DOHH2 (cell line): ENCODE data around the gene E2F2.

Experiments used
- H3F3A ChIP-seq: fragments of 200-600 bp; sonication (generic), shearing (Covaris generic); 2 replicates; pipeline ENCODE4 v1.6.0; 2016; ENCODE audit warnings: antibody characterized with exemption, mild to moderate bottlenecking; ENCODE audit not compliant: control insufficient read depth, insufficient read depth
- H3K27ac ChIP-seq: fragments of 200-600 bp; sonication (generic); 2 replicates; pipeline ENCODE4 v1.5.1; 2014; ENCODE audit warnings: low read depth, mild to moderate bottlenecking, low read length, moderate library complexity
- H3K27me3 ChIP-seq: fragments of 200-600 bp; sonication (generic); 2 replicates; pipeline ENCODE4 v1.6.1; 2014; ENCODE audit warnings: mild to moderate bottlenecking, low read length, mixed read lengths; ENCODE audit not compliant: control insufficient read depth
- H3K36me3 ChIP-seq: fragments of 200-600 bp; sonication (generic); 2 replicates; pipeline ENCODE4 v1.6.1; 2014; ENCODE audit warnings: mild to moderate bottlenecking, low read length, moderate library complexity, mixed read lengths; ENCODE audit not compliant: control insufficient read depth
- H3K4me1 ChIP-seq: fragments of 200-600 bp; sonication (generic); 2 replicates; pipeline ENCODE4 v1.6.1; 2014; ENCODE audit warnings: mild to moderate bottlenecking, low read length, mixed read lengths; ENCODE audit not compliant: control insufficient read depth
- H3K4me2 ChIP-seq: fragments of 200-600 bp; sonication (generic); 2 replicates; pipeline ENCODE4 v1.6.0; 2014; ENCODE audit warnings: mild to moderate bottlenecking, low read length, moderate library complexity
- H3K4me3 ChIP-seq: fragments of 200-600 bp; sonication (generic); 2 replicates; pipeline ENCODE4 v1.5.1; 2014; ENCODE audit warnings: mild to moderate bottlenecking, low read length, mixed read lengths
- H3K79me2 ChIP-seq: fragments of 200-600 bp; sonication (generic); 2 replicates; pipeline ENCODE4 v1.6.1; 2014; ENCODE audit warnings: mild to moderate bottlenecking, low read length, mixed read lengths; ENCODE audit not compliant: control insufficient read depth
- H3K9me2 ChIP-seq: fragments of 200-600 bp; sonication (generic); replicated peaks from 2 replicates; pipeline ENCODE4 v1.6.1; 2014; ENCODE audit warnings: mild to moderate bottlenecking, low read length, mixed read lengths; ENCODE audit not compliant: control insufficient read depth
- H3K9me3 ChIP-seq: fragments of 200-600 bp; sonication (generic); 2 replicates; pipeline ENCODE4 v1.6.1; 2014; ENCODE audit warnings: antibody characterized with exemption, low read length, mixed read lengths; ENCODE audit not compliant: control insufficient read depth, insufficient read depth
- H4K20me1 ChIP-seq: fragments of 200-600 bp; sonication (generic); 2 replicates; pipeline ENCODE4 v1.6.0; 2014; ENCODE audit warnings: low read depth, mild to moderate bottlenecking, antibody characterized with exemption, low read length, moderate library complexity; ENCODE audit not compliant: control insufficient read depth, insufficient read depth
- EZH2phosphoT487 ChIP-seq: fragments of 200-600 bp; sonication (generic); IDR thresholded peaks from 2 replicates; pipeline ENCODE4 v1.6.1; 2017; ENCODE audit warnings: borderline replicate concordance, mild to moderate bottlenecking, antibody characterized with exemption, low read length, moderate library complexity, mixed read lengths
- TF ChIP-seq, protein P1 (sequence below): fragments of 200-600 bp; sonication (generic); IDR thresholded peaks from one replicate; pipeline ENCODE4 v1.5.1; 2014; ENCODE audit warnings: antibody characterized with exemption, mild to moderate bottlenecking, low read depth, low read length; ENCODE audit not compliant: poor library complexity, severe bottlenecking

Gene E2F2

GRCh38 chr1:23502951-23503350 is 28.1 kb downstream of the E2F2 start:
- Histone ChIP-seq H3K36me3 (peaks cover 24% of the 10 kb centered on the region), H3K4me1 (peaks cover 12% of the 10 kb centered on the region), H3K9me2 (no peaks in the 10 kb centered on the region), H3K27ac (no peak overlapping the region), H3K4me2 (no peak overlapping the region), H3K4me3 (no peak overlapping the region), H3K79me2 (no peaks in the 10 kb centered on the region), H3K9me3 (no peaks in the 10 kb centered on the region), H3K27me3 (no peaks in the 10 kb centered on the region), H4K20me1 (no peaks in the 10 kb centered on the region), H3F3A (peaks cover 37% of the 10 kb centered on the region)
- TF ChIP-seq, protein P1, sequence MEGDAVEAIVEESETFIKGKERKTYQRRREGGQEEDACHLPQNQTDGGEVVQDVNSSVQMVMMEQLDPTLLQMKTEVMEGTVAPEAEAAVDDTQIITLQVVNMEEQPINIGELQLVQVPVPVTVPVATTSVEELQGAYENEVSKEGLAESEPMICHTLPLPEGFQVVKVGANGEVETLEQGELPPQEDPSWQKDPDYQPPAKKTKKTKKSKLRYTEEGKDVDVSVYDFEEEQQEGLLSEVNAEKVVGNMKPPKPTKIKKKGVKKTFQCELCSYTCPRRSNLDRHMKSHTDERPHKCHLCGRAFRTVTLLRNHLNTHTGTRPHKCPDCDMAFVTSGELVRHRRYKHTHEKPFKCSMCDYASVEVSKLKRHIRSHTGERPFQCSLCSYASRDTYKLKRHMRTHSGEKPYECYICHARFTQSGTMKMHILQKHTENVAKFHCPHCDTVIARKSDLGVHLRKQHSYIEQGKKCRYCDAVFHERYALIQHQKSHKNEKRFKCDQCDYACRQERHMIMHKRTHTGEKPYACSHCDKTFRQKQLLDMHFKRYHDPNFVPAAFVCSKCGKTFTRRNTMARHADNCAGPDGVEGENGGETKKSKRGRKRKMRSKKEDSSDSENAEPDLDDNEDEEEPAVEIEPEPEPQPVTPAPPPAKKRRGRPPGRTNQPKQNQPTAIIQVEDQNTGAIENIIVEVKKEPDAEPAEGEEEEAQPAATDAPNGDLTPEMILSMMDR, result no peak
- no peak for TF ChIP-seq EZH2phosphoT487

- Histone ChIP-seq H3K27me3 (no peaks in the 10 kb centered on the region), H3K9me2 (no peaks in the 10 kb centered on the region), H3K27ac (no peak overlapping the region), H3F3A (peaks cover 14% of the 10 kb centered on the region), H3K4me2 (no peak overlapping the region), H3K79me2 (no peaks in the 10 kb centered on the region), H4K20me1 (no peaks in the 10 kb centered on the region), H3K36me3 (no peaks in the 10 kb centered on the region), H3K9me3 (no peaks in the 10 kb centered on the region), H3K4me1 (peaks cover 26% of the 10 kb centered on the region), H3K4me3 (no peak overlapping the region)
- no peak for TF ChIP-seq EZH2phosphoT487
- TF ChIP-seq, protein P1, result no peak
These were observed 30.6 kb downstream of the E2F2 start for GRCh38 chr1:23500466-23500865.

- H3K27me3 ChIP-seq, result no peaks in the 10 kb centered on the region
- no peak overlapping the region for H3K27ac ChIP-seq
- H3K4me2 ChIP-seq, result no peak overlapping the region
These were observed 33.1 kb downstream of the E2F2 start for GRCh38 chr1:23497777-23498439.

More at GRCh38 chr1:23497777-23498439, 33.1 kb downstream of the E2F2 start:
- no peaks in the 10 kb centered on the region for H3K36me3 ChIP-seq
- no peaks in the 10 kb centered on the region for H4K20me1 ChIP-seq
- no peaks in the 10 kb centered on the region for H3K79me2 ChIP-seq
- peaks cover 26% of the 10 kb centered on the region for H3K4me1 ChIP-seq
- no peaks in the 10 kb centered on the region for H3K9me2 ChIP-seq
- peaks cover 9% of the 10 kb centered on the region; the same call in 1 of the 2 replicates for H3F3A ChIP-seq
- no peak overlapping the region for H3K4me3 ChIP-seq
- TF ChIP-seq, protein P1, result no peak
- TF ChIP-seq EZH2phosphoT487, result no peak
- H3K9me3 ChIP-seq, result no peaks in the 10 kb centered on the region
